Stomach smooth muscle (tissue), 2 donors: ENCODE measurements around the gene MBNL1.

Source experiments
- H3K27ac ChIP-seq: one replicate; pipeline ENCODE4 v1.7.0; 2013; ENCODE audit warnings: mild to moderate bottlenecking, low read length, inconsistent platforms
- H3K27me3 ChIP-seq, 2 donors: one replicate each; pipeline ENCODE4 v1.7.0; 2013; ENCODE audit warnings: low read length in 2 of 2; ENCODE audit not compliant: insufficient read depth in 2 of 2, control insufficient read depth in 1 of 2
- H3K36me3 ChIP-seq, 2 donors: one replicate each; pipeline ENCODE4 v1.7.0; 2013; ENCODE audit warnings: low read length in 2 of 2; ENCODE audit not compliant: control insufficient read depth in 2 of 2, insufficient read depth in 2 of 2
- H3K4me1 ChIP-seq: one replicate; pipeline ENCODE4 v1.7.0; 2013; ENCODE audit warnings: low read length; ENCODE audit not compliant: control insufficient read depth, insufficient read depth
- H3K4me3 ChIP-seq, 2 donors: one replicate each; pipeline ENCODE4 v1.7.0; 2013; ENCODE audit warnings: low read length in 2 of 2
- H3K9ac ChIP-seq, 2 donors: one replicate each; pipeline ENCODE4 v1.7.0; 2013; ENCODE audit warnings: low read length in 2 of 2, mild to moderate bottlenecking in 1 of 2
- H3K9me3 ChIP-seq, 2 donors: one replicate each; pipeline ENCODE4 v1.7.0; 2013; ENCODE audit warnings: low read length in 2 of 2; ENCODE audit not compliant: control insufficient read depth in 2 of 2
- donor health status: healthy.
- donor health status: Pancreatic carcinoma.

The MBNL1 gene

DNA sequence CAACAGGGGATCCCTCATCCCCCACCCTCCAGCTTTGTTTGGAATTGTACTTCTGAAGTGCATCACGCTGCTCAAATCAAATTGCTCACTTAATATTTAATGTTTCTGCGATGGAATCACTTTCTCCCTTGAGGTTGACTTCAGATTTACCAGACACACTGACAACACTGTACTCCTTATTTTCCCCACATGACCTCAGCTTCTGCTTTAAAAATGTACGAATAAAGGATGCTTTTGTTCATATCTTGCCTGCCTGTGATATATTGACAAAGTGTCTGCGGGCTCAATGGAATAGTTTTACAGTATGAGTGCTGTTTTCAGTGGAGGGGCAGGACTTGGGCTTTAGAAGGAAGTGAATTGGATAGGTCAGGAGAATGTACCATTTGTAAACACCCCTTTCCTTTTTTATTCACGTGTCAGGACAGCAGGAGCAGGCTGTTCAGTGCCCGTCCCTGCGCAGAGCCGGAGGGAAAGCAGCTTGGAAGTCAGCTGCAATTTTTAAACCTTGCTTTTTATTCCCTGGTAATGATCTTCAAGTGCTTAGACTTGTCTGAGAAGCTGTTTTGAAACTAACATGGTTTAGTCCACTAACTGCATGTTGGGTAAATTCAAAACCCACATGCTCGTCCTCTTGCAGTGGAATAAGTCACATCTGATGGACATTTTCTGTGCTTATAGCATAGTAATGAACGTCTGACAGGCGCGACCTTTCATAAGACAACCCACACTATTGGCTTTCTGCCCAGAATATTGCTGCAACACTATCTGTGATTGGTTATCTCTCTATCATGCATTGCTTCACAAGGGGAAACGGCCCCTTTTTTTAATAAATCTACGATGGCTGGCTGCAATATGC lies 29.9 kb downstream of the MBNL1 start:
- Histone ChIP-seq H3K9ac (peak overlapping the region; percentile 7 to 60), H3K4me1 (peaks cover 21% of the 10 kb centered on the region), H3K9me3 (no peaks in the 10 kb centered on the region)

DNA sequence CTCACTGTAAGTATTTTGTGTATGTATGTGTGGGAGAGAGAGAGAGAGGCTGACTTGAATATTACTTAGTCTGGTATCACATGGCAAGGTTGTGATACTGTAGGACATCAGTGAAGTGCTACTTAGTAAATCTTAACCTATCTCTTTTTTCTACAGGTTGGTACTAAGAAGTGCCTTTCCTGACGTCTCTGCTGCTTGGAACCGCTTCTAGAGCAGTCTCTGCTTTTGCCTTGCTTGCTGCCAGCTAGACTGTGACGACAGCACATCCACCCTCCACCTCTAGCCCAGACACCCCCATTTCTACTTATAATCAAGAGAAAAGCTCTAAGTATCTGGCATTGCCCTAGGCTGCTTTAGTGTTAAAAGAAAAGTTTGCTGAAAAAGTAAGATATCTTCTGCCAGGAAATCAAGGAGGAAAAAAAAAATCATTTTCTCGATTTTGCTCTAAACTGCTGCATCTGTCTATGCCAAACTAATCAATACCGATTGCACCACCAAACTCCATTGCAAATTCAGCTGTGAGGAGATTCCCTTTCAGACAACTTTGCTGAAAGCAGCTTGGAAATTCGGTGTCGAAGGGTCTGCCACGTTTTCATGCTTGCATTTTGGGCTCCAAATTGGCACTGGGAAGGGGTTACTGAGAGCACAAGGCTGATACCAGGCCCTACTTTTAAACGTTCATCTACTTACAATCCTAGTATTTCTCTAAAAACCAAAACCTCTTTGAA lies 30.7 kb downstream of the MBNL1 start:
- H3K4me3 ChIP-seq = peak overlapping the region; percentile 64 to 70
- H3K9ac ChIP-seq = peak overlapping the region; percentile 7 to 60
- H3K27ac ChIP-seq = peak overlapping the region; percentile 70
- H3K27me3 ChIP-seq = no peaks in the 10 kb centered on the region
- H3K9me3 ChIP-seq = no peaks in the 10 kb centered on the region
- peaks cover 21% of the 10 kb centered on the region for H3K4me1 ChIP-seq
- H3K36me3 ChIP-seq = peaks cover 0 to 3% of the 10 kb centered on the region in 2 donors

More for the DNA sequence above, 29.9 kb downstream of the MBNL1 start:
- Histone ChIP-seq H3K4me3 (peak overlapping the region; percentile 64 to 70), H3K27me3 (no peaks in the 10 kb centered on the region), H3K27ac (peak overlapping the region; percentile 70), H3K36me3 (peaks cover 0 to 3% of the 10 kb centered on the region in 2 donors)

- Histone ChIP-seq H3K36me3 (peaks cover 0 to 3% of the 10 kb centered on the region in 2 donors), H3K27ac (peak overlapping the region; percentile 70), H3K27me3 (no peaks in the 10 kb centered on the region), H3K4me1 (peaks cover 21% of the 10 kb centered on the region), H3K9ac (peak overlapping the region; percentile 7 to 60), H3K4me3 (peak overlapping the region; percentile 64 to 70), H3K9me3 (no peaks in the 10 kb centered on the region)
Observed at GRCh38 chr3:152300029-152300731, 31.5 kb downstream of the MBNL1 start.

DNA sequence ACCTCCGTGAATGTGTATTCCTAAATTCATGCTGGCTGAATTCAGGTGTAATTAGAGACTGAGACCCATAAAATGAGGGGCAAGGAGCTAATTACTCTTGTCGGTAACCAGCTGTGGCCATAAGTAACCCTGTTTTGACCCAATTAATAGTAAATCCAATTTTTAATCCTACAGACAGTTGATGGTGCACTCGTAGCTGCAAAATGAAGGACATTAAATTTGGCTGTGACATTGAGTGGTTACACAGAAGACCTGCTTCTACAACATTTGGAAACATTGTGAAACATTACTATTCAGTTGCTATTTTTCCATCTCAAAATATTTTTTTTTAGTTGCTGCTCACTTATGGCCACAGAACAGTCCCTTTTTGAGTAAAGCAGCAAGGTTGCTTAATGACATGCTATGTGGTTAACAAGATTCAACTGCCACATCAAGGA lies 33.0 kb downstream of the MBNL1 start:
- H3K9me3 ChIP-seq = no peaks in the 10 kb centered on the region
- peaks cover 0 to 3% of the 10 kb centered on the region in 2 donors for H3K36me3 ChIP-seq
- H3K27ac ChIP-seq = peak overlapping the region; percentile 32
- peak overlapping the region; percentile 60 to 73 for H3K9ac ChIP-seq
- no peaks in the 10 kb centered on the region for H3K27me3 ChIP-seq
- H3K4me1 ChIP-seq = peaks cover 15% of the 10 kb centered on the region
- peak overlapping the region; percentile 64 to 70 for H3K4me3 ChIP-seq

DNA sequence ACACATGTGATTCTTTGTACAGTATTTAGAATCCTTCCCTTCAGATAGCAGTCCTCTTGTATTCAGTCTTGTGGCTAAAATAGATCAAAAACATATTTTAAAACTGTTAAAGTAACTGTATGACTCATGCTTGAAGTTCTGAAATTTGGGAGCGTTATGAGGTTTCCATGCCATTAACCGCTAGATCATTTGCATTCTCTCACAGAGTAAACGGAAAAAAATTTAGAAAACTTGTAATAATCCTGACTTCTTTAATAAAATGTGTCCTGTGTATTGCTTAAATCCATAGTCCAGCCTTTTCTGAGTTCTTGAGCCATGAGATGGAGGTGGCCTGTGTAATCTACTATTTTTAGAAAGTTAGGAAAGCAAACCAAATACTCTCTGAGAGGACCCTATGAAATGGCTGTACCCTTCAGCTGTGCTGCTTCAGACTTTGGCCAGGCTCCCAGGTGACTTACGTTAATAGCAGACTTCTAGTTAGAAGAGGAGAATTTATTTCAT lies 33.8 kb downstream of the MBNL1 start:
- H3K4me1 ChIP-seq = peaks cover 23% of the 10 kb centered on the region
- H3K9me3 ChIP-seq = no peaks in the 10 kb centered on the region
- peaks cover 0 to 3% of the 10 kb centered on the region in 2 donors for H3K36me3 ChIP-seq
- peak overlapping the region; percentile 56 to 60 for H3K9ac ChIP-seq
- H3K4me3 ChIP-seq = peak overlapping the region; percentile 27 to 70
- H3K27ac ChIP-seq = peak overlapping the region; percentile 32
- H3K27me3 ChIP-seq = no peaks in the 10 kb centered on the region

DNA sequence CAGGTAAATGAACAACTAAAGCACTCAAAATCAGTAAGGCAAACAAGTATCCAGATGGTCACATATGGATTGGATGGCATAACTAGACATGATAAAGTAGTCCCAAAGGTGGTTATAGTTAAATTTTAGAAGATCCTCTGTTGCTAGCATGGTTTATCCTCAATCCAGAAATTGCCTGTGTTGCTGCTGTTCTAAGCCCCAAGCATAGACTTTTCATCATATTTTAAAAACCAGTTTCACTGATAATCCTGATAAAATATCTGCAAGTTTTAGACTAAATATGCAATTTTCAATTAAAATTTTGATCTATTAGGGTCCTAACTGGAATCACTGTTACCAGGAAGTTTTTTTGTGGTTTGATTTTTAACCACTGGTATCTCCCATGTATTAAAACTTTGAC lies 35.4 kb downstream of the MBNL1 start:
- Histone ChIP-seq H3K4me1 (peaks cover 25% of the 10 kb centered on the region), H3K4me3 (no peak overlapping the region), H3K27ac (no peak overlapping the region), H3K27me3 (no peaks in the 10 kb centered on the region), H3K9me3 (no peaks in the 10 kb centered on the region), H3K9ac (no peak overlapping the region), H3K36me3 (peaks cover 0 to 3% of the 10 kb centered on the region in 2 donors)

DNA sequence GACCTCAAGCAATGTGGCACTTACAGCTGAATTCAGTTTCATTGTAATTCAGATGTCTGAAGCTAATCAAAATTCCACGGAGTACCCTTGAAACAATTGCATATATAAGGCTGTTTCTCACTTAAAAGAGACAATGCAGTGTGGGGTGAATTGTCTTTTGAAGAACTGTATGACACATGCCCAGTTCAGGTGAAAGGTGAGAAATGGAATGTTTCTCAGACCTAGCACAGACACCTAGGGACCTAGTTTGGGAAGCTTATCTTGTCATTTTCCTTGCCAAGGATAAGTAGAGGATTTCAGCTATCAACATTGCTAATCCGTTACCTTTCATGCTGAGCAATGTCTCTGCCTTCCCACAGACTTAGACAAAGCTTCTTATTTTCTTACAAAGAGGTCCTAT lies 36.3 kb downstream of the MBNL1 start:
- no peaks in the 10 kb centered on the region for H3K27me3 ChIP-seq
- H3K4me1 ChIP-seq = peaks cover 18% of the 10 kb centered on the region
- H3K4me3 ChIP-seq = no peak overlapping the region
- no peak overlapping the region for H3K9ac ChIP-seq
- no peak overlapping the region for H3K27ac ChIP-seq
- H3K36me3 ChIP-seq = no peaks in the 10 kb centered on the region
- no peaks in the 10 kb centered on the region for H3K9me3 ChIP-seq

- no peak overlapping the region for H3K4me3 ChIP-seq
- H3K36me3 ChIP-seq = no peaks in the 10 kb centered on the region
- H3K9me3 ChIP-seq = no peaks in the 10 kb centered on the region
- peak overlapping the region; percentile 53 for H3K27ac ChIP-seq
- no peaks in the 10 kb centered on the region for H3K27me3 ChIP-seq
- peak overlapping the region in 1 of 2 donors; percentile 61 for H3K9ac ChIP-seq
- H3K4me1 ChIP-seq = peaks cover 18% of the 10 kb centered on the region
Observed at GRCh38 chr3:152307829-152308474, 39.2 kb downstream of the MBNL1 start.

GRCh38 chr3:152308475-152308844 lies 39.7 kb downstream of the MBNL1 start:
- peak overlapping the region in 1 of 2 donors; percentile 61 for H3K9ac ChIP-seq
- H3K4me1 ChIP-seq = peaks cover 18% of the 10 kb centered on the region
- H3K36me3 ChIP-seq = no peaks in the 10 kb centered on the region
- H3K9me3 ChIP-seq = no peaks in the 10 kb centered on the region
- no peaks in the 10 kb centered on the region for H3K27me3 ChIP-seq
- H3K27ac ChIP-seq = peak overlapping the region; percentile 53
- no peak overlapping the region for H3K4me3 ChIP-seq

GRCh38 chr3:152309031-152309430 lies 40.3 kb downstream of the MBNL1 start:
- H3K4me1 ChIP-seq = peaks cover 18% of the 10 kb centered on the region
- no peaks in the 10 kb centered on the region for H3K9me3 ChIP-seq
- H3K27me3 ChIP-seq = no peaks in the 10 kb centered on the region
- H3K9ac ChIP-seq = peak overlapping the region in 1 of 2 donors; percentile 61
- no peaks in the 10 kb centered on the region for H3K36me3 ChIP-seq
- H3K4me3 ChIP-seq = no peak overlapping the region
- peak overlapping the region; percentile 53 for H3K27ac ChIP-seq
